ENCODE results near the gene MRPS2. TPM values are rescaled to one million over a fixed set of nuclear protein-coding genes. Genes with fewer than 3 reads are reported as not detected.

MRPS2 gene
- total and polyA plus RNA-seq, 10 of the 15 experiments (the other 5 are each of a cell fraction or from before 2014, with no cell fraction given) = 3.3 to 103 (median 69.5) TPM

- TF ChIP-seq IRF3 (IDR thresholded peaks at IDR 0.05) (no peak), ZNF24 (IDR thresholded peaks at IDR 0.05) (no peak), NFIC (IDR thresholded peaks at IDR 0.05; ENCODE audit: low read depth, low read length) (no peak), ATF3 (IDR thresholded peaks at IDR 0.05; ENCODE audit: borderline replicate concordance, extremely low read depth, low read depth, low read length) (no peak)
Measured at GRCh38 chr9:135517407-135517822, 16.9 kb downstream of the MRPS2 start (continued).

DNA sequence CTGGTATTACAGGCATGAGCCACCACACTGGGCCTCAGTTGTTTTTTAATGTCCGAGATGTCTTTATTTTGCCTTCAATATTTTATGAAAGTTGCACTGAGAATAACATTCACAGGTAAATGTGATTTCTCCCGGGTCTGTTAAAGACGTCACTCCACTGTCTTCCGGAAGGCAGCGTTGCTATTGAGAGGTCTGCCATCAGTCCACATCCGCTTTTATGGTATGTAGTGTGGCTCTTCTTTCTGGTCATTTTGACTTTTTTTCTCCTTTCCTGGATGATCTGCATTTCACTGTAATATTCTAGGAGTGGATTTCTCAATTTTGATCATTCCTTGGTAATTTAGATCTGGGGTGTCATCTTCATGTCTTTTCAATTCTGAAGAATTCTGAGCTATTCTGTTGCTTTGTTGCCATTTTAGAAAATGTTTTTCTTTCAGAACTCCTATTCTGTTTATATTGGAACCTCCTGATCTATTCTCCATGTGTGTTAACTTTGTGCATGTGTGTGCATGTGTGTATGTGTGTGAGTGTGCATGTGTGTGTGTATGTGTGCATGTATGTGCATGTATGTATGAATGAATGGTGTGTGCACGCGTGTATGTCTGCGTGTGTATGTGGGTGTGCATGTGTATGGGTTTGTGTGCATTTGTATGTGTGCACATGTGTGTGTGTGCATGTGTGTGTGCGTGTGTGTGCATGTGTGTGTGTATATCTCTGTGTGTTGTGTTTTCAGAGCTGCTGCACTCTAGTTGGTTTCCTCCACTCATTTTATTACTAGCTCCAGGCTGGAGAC, 18.9 kb downstream of the MRPS2 start:
- H3K79me2 ChIP-seq (ENCODE audit: control insufficient read depth, insufficient read depth, low read length) = no peaks in the 10 kb centered on the region
- TF ChIP-seq GABPA (IDR thresholded peaks at IDR 0.05; ENCODE audit: low read depth) (no peak), TCF3 (IDR thresholded peaks at IDR 0.05; ENCODE audit: borderline replicate concordance, insufficient read depth, low read depth, low read length) (no peak), FOS (IDR thresholded peaks at IDR 0.05; ENCODE audit: borderline replicate concordance, extremely low read depth, insufficient read length) (no peak), ELK1 (IDR thresholded peaks at IDR 0.05; ENCODE audit: low read depth, low read length) (no peak), POLR2AphosphoS2 (IDR thresholded peaks at IDR 0.05; ENCODE audit: low read depth, low read length) (no peak), NR2C1 (IDR thresholded peaks at IDR 0.05) (no peak), JUND (IDR thresholded peaks at IDR 0.05; ENCODE audit: low read depth, low read length) (no peak), HDAC2 (IDR thresholded peaks at IDR 0.05) (no peak), RCOR1 (conservative IDR thresholded peaks at IDR 0.05; ENCODE audit: low read depth, low read length) (no peak), YBX1 (IDR thresholded peaks at IDR 0.05) (no peak), TCF12 (IDR thresholded peaks at IDR 0.05; ENCODE audit: low read depth, low read length) (no peak), POLR2AphosphoS5 (IDR thresholded peaks at IDR 0.05; ENCODE audit: low read length) (no peak)
- TF ChIP-seq, protein P1, sequence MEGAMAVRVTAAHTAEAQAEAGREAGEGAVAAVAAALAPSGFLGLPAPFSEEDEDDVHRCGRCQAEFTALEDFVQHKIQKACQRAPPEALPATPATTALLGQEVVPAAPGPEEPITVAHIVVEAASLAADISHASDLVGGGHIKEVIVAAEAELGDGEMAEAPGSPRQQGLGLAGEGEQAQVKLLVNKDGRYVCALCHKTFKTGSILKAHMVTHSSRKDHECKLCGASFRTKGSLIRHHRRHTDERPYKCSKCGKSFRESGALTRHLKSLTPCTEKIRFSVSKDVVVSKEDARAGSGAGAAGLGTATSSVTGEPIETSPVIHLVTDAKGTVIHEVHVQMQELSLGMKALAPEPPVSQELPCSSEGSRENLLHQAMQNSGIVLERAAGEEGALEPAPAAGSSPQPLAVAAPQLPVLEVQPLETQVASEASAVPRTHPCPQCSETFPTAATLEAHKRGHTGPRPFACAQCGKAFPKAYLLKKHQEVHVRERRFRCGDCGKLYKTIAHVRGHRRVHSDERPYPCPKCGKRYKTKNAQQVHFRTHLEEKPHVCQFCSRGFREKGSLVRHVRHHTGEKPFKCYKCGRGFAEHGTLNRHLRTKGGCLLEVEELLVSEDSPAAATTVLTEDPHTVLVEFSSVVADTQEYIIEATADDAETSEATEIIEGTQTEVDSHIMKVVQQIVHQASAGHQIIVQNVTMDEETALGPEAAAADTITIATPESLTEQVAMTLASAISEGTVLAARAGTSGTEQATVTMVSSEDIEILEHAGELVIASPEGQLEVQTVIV (IDR thresholded peaks at IDR 0.05; ENCODE audit: borderline replicate concordance, partially characterized antibody) = no peak
- ChIA-PET POLR2A (no interaction called here), RAD21 (ENCODE audit: unreplicated experiment) (no interaction called here), CTCF (interaction anchor here (1.1 kb wide), 1 partner anchor 15 kb away, joined by 5 read pairs; no protein-coding TSS in a partner anchor), SMC1A (ENCODE audit: uncharacterized antibody, unreplicated experiment) (no interaction called here)
- FAIRE-seq (no peak), ATAC-seq (no peak), DNase-seq (ENCODE audit: low read depth, low spot score) (no peak)
- H3K4me3 ChIP-seq = no peak overlapping the region
- H4K20me1 ChIP-seq (ENCODE audit: control insufficient read depth, insufficient read depth) = no peaks in the 10 kb centered on the region
- intact Hi-C loops (cut with micrococcal nuclease; ENCODE audit: unreplicated experiment) (no loop called here), in situ Hi-C loops (cut with MboI) (no loop called here)
- no peaks in the 10 kb centered on the region for H3K36me3 ChIP-seq (ENCODE audit: control insufficient read depth in 2 of 2, insufficient read depth in 2 of 2, low read length in 1 of 2)
- 40% methylated on average over 10 of the region's 10 CpGs for WGBS (ENCODE audit: insufficient coverage, insufficient replicate concordance, low lambda C conversion rate, missing lambda C conversion rate)
- no peaks in the 10 kb centered on the region for H3K9me3 ChIP-seq (replicated peaks; ENCODE audit: control insufficient read depth, insufficient read depth, low read length)
- H3K27ac ChIP-seq (ENCODE audit: control insufficient read depth, insufficient read depth) = no peak overlapping the region
- no TSS peak for BruUV-seq (replicated peaks)
- no peak overlapping the region for H3K9ac ChIP-seq (ENCODE audit: control insufficient read depth, insufficient read depth, low read length)
- no peaks in the 10 kb centered on the region for H3K27me3 ChIP-seq (replicated peaks in 1 of 2; ENCODE audit: control insufficient read depth in 2 of 2, insufficient read depth in 2 of 2, low read length in 1 of 2)
- no peaks in the 10 kb centered on the region for H3K4me1 ChIP-seq (ENCODE audit: control insufficient read depth, insufficient read depth, low read length)
- H3K4me2 ChIP-seq (ENCODE audit: control insufficient read depth, insufficient read depth) = no peak overlapping the region
- no peak overlapping the region for H2AFZ ChIP-seq (ENCODE audit: control insufficient read depth, low read depth, low read length)

Data from GM12878 (cell line).